MM.1S (cell line): Measurements from ENCODE around the gene C12orf75.

Experiments used
- CTCF ChIP-seq: fragments of 300-600 bp; sonication (generic); IDR thresholded peaks from 2 replicates; pipeline ENCODE4 v1.5.1; 2016; ENCODE audit warnings: antibody characterized with exemption, low read length, mixed read lengths
- EZH2 ChIP-seq: fragments of 300-600 bp; sonication (generic); optimal IDR thresholded peaks from 2 replicates; pipeline ENCODE3; 2017; ENCODE audit warnings: low read depth, mild to moderate bottlenecking, antibody characterized with exemption, low read length, mixed read lengths
- EZH2phosphoT487 ChIP-seq: fragments of 300-600 bp; sonication (generic); IDR thresholded peaks from 2 replicates; pipeline ENCODE4 v1.6.1; 2018; ENCODE audit warnings: antibody characterized with exemption, low read length

- no peak for TF ChIP-seq CTCF
- TF ChIP-seq EZH2phosphoT487 = no peak
- no peak for TF ChIP-seq EZH2
Observed at GRCh38 chr12:105413911-105414487, 83.5 kb downstream of the C12orf75 start.
